GM08714 (cell line): ENCODE results near the gene ARHGEF25.
A peak's percentile ranks its signal among the peaks of the same experiment; 100 is the strongest.
"Not testable (repeated sequence)": the region's sequence is repeated elsewhere in the genome, so short reads cannot be mapped to it uniquely, and the experiment has no call there.

ENCODE experiments used
- H3K4me3 ChIP-seq: fragments of 200-500 bp; sonication (Bioruptor generic); 2 replicates; pipeline ENCODE4 v1.5.1; 2014; ENCODE audit warnings: mild to moderate bottlenecking, low read length, inconsistent platforms
- ZNF274 ChIP-seq: IDR thresholded peaks from 2 replicates; pipeline ENCODE4 v1.6.1; 2012; ENCODE audit warnings: mild to moderate bottlenecking, low read depth, low read length

ARHGEF25 gene

DNA sequence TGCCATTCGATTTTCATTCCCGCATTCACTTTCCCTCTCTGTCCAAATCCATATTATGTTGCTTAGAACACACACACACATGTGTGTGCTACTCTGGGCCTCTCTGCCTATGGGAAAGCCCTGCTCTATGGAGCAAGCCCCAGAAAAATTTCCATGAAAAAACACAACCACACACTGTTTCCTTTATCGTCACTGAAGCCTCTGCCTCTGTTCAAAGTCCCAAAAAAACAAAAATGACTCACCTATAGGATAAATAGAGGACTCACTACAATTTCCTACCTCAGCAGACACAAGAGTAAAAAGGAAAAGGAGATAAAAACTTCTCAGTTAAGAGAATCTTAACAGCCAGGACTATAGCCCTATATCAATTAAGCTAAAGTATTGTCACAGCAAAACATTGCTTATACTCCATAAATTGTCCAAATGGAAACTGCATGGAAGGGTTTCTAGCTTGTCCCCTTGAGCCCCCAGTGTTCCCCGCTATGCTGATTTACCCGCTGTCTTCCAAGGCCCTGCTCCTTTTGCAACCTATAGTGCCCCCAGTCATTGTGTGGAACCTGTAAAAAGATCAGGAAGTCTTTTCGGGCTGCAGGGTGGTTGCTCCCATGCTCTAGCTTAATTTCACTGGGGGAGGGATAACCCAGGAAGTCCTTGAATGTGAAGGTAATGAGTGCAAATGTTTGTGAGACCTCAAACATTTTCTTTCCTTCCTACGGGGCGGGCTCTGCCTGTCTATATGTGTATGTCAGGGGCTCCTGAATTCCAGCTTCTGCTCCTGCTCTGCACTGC, 31.4 kb upstream of the ARHGEF25 start:
- no peak for TF ChIP-seq ZNF274
- H3K4me3 ChIP-seq, result no peak overlapping the region

DNA sequence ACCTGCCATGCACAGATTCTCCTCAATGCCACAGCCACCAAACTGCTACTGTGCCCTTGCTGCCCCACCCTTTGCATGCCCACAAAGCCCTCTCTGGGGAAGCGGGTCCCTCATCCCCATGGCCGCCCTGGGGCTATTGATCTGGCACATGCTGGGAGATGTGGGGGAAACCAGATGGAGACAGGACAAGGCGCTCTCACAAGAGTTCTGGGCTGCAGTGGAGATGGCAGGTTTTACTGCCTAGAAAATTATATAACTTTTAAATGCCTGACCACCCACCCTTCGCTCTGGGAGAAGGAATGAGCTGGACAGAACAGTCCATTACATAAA, 30.8 kb upstream of the ARHGEF25 start:
- H3K4me3 ChIP-seq, result no peak overlapping the region
- TF ChIP-seq ZNF274, result no peak

DNA sequence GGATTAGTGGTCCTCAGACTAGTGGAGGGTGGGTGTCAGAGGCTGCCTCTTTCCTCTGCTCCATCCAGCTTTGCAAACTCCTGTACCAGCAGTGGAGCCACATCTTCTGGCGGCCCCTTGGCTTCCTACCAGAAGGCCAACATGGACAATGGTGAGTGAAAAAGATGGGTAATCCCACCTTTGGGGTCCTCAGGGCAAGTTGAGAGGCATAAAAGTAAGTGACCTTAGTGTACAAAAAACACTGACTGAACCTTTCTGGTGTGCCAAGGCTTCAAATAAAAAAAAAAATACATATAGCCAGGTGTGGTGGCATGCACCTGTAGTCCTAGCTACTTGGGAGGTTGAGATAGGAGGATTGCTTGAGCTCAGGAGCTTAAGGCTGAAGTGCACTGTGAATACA, 29.4 kb upstream of the ARHGEF25 start:
- TF ChIP-seq ZNF274, result no peak
- H3K4me3 ChIP-seq, result no peak overlapping the region

DNA sequence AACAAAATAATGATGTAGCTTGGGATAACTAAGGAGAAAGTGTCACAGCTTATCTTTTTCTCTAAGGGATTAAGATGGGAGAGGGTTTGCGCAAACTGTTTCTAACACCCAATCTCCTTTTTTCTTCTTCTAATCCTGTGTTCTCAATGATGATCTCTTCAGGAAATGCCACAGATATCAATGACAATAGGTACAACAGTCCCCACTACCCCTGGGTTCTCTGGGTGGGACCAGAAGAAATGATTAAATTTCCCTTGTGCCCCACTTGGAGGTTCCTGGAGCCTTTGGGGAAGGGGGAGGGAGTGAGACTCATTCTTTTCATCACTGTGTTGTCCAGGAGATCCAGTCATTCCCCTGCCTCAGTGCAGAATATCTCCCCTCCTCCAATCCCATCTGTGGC, 28.8 kb upstream of the ARHGEF25 start:
- TF ChIP-seq ZNF274, result no peak
- H3K4me3 ChIP-seq, result no peak overlapping the region

DNA sequence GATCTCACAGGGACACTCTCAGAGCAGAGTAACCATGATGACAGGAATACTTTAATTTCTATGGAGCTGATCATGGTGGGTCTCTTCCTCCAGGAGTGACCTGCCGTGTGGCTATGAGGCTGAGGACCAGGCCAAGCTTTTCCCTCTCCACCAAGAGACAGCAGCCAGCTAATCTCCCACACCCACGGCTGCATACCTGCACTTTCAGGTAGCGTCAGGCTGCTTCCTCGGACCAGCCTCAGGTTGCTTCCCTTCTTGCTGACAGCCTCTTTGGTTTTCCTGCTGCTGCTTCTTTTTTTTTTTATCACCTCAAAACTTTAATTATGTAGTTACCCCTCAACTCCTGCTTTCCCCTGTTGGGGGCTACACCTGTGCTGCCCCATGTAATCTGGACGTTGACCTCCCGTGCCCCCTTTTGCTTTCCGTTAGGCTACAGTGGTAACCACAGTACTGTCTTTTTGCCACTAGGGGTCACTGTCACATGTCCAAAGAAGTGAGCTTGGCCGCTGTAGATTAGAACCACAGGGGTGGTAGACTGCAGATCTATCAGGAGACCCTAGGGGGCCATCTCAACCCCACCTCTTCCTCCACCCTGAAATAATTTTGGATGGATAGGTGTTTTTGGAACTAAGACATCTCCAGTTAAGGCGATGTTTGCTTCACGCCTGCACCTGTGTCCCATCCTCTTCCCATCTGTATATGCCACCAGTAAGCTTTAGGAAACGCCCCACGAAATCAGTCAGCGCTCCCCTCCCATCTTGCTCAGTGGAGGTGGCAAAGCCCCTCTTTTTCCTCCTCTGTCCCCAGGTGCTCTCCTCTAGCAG, 28.0 kb upstream of the ARHGEF25 start:
- H3K4me3 ChIP-seq, result no peak overlapping the region
- TF ChIP-seq ZNF274, result no peak

DNA sequence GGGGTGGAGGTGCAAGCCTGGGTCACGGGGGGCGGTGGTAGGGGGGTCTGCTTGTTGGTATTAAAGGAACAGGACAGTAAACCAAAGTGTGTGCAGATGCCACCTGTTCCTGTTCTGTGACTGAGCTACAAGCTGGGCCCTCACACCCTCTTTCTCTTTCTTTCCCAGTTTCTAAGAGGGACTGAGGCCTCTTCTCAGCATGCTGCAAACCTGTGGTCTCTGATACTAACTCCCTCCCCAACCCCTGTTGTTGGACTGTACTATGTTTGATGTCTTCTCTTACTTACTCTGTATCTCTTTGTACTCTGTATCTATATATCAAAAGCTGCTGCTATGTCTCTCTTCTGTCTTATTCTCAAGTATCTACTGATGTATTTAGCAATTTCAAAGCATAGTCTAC, 27.2 kb upstream of the ARHGEF25 start:
- H3K4me3 ChIP-seq, result no peak overlapping the region
- no peak for TF ChIP-seq ZNF274

DNA sequence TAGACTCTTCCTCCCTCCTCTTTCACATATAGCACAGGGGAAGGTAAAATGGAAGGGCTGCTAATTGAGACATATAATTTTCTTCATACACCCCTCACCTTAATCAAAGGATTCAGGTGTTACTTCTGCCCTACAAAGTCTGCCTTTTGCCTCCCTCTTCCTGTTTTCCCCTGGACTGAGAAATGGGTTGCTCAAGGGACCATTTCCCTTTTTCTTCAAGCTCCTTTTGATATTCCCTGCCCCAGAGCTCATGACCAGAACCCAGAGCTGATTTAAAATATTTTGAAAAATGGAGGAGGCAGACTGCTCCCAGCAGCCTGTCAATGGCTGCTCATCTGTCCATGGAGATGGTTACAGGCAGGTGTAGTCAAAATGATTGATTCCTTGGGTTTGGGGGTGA, 26.5 kb upstream of the ARHGEF25 start:
- no peak for TF ChIP-seq ZNF274
- H3K4me3 ChIP-seq, result no peak overlapping the region

DNA sequence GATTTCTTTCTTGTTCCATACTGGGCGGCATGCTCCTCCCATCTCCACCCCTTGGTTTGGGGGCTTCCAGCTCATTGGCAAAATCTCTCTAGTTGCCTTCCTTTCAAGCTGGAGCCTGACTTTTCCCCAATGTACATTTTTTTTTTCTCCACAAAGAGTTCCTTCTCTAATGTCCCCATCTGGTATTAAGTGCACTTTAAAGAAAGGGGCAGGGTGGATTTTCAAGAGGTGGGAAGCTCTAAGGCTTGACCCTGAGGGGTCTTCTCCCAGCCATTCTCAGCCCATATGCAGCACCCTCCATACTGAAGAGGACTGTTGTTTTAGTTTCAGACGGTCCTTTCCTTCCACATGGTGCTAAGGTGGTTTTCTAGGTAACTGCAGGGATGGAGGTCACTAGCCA, 26.1 kb upstream of the ARHGEF25 start:
- TF ChIP-seq ZNF274, result no peak
- no peak overlapping the region for H3K4me3 ChIP-seq

DNA sequence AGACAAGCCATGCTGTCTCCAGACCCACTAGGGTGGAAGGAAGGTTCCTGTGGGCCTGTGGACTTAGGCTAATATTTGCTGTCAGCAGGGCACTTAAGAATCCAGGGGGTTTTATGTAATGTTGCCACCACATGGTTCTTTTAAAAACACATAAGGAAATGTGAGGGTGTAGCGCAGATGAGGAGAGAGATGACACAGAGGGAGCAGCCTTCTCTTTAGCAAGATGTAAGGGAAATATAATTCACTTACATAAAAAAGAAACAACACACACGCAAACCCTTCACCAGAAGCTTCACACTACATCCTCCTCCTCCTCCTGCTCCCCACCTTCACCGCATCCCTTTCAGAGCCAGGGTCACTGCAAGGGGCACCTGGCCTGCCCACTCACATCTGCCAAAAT, 25.1 kb upstream of the ARHGEF25 start:
- H3K4me3 ChIP-seq, result no peak overlapping the region
- TF ChIP-seq ZNF274, result no peak

DNA sequence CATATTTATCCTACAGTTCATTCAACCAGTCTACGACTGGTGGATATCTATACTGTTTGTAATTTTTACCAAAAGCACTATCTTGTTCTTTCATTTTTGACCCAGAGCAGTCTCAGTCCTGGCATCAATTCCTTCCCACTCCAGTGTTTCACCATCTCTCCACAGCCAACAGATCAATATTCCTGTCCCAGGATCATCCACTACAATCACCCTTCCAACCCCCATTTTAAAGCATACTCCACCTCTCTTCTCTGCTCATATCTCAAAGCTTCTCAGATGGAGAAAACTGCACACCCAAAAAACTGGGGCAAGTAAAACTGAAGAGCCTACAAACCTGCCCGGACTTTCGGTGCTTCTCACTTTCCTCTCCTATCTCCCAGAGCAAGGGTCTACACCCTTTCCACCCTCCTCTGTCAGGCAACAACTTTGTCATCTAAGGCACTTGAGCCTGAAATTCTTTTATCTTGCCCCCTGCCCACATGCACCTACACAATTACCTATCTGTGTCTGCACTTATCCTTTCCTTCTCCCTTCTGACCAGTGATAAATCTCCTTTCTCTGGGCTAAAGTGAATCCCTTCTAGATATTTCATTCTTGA, 24.3 kb upstream of the ARHGEF25 start:
- no peak for TF ChIP-seq ZNF274

DNA sequence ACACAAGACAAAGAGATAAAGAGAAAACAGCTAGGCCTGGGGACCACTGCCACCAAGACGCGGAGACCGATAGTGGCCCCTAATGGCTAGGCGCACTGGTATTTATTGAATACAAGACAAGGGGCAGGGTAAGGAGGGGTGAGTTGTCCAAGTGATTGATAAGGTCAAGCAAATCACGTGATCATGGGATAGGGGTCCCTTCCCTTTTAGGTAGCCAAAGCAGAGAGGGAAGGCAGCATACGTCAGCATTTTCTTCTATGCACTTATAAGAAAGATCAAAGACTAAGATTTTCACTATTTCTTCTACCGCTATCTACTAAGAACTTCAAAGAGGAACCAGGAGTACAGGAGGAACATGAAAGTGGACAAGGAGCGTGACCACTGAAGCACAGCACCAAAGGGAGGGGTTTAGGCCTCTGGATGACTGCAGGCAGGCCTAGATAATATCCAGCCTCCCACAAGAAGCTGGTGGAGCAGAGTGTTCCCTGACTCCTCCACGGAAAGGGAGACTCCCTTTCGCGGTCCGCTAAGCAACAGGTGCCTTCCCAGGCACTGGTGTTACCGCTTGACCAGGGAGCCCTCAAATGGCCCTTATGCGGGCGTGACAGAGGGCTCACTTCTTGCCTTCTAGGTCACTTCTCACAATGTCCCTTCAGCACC, 22.2 kb upstream of the ARHGEF25 start:
- not testable (repeated sequence) for H3K4me3 ChIP-seq

More for the DNA sequence above, 24.3 kb upstream of the ARHGEF25 start:
- no peak overlapping the region for H3K4me3 ChIP-seq

DNA sequence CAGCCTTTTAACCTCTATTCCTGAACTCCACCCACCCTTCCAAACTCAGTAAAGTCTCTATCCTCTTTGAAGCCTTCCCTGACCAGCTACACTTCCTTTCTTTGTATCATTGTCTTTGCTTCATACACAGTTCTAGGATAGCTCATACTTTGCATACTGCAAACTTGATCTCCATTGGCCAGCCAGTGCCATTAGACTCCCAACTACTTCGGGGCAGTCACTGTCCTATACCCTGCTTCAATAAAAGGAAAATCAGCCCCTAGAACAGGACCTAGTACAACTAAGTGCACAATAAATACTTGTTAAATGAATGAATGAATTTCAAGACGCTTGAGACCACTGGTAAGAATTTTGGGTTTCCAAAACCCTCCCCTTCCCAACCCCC, 20.8 kb upstream of the ARHGEF25 start:
- no peak for TF ChIP-seq ZNF274
- peak overlapping the region; percentile 92; the same call in 1 of the 2 replicates for H3K4me3 ChIP-seq

DNA sequence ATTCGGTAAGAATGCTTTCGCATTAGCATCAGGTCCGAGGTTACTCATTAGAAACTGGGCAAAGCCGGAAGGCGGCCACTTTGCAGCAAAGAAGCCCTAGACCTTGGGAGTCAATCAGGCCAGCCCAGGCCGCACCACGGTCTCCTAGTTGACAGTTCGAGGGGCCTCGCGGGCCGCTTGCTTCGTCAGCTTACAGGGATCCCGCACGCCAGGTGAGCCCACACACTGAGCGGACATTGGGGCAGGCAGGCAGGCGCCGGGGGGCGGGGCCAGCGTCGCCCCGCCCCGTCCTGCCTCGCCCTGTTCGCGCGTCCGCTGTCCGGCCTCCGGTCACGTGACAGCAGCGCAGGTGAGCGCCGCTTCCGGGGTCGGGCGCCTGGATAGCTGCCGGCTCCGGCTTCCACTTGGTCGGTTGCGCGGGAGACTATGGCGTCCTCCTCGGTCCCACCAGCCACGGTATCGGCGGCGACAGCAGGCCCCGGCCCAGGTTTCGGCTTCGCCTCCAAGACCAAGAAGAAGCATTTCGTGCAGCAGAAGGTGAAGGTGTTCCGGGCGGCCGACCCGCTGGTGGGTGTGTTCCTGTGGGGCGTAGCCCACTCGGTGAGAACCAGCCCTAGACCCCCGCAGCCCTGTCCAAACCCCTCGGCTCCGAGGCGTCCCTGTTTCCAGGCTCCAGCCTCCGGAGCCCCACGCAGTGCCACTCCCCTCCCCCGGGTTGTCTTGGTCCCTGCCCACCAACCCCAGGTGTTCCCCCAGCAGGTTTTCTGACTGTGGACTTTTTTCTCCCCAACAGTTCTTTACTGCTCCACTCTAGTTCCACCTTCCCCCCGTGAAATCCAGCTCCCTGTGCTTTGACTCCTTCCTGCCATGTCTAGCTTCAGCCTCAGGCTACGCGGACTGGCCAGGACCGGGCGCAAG, 20.1 kb upstream of the ARHGEF25 start, which contains the start of gene PIP4K2C:
Gene PIP4K2C, plus strand, starts transcription at position 329 of the 918 bp plus-strand sequence. Its CDS starts 98 bp downstream, at position 427.
- H3K4me3 ChIP-seq, result peak within 1 kb of the TSS; percentile 92
- no peak for TF ChIP-seq ZNF274
